Measurements from ENCODE around the gene SELENOI.

The SELENOI gene

GRCh38 chr2:26345545-26346453, at the start of gene SELENOI:
Gene SELENOI (plus strand): TSS chr2:26346143. CDS start chr2:26346233, 90 bp downstream.
- TF ChIP-seq CTCF (IDR thresholded peaks at IDR 0.05) = no peak

GRCh38 chr2:26297061-26297460, 48.9 kb upstream of the SELENOI start:
- TF ChIP-seq CTCF (IDR thresholded peaks at IDR 0.05) = no peak

GRCh38 chr2:26298286-26298637, 47.7 kb upstream of the SELENOI start:
- TF ChIP-seq CTCF (IDR thresholded peaks at IDR 0.05) = no peak

- no peak for TF ChIP-seq CTCF (IDR thresholded peaks at IDR 0.05)
Measured at GRCh38 chr2:26298638-26299393, 47.1 kb upstream of the SELENOI start.

- no peak for TF ChIP-seq CTCF (IDR thresholded peaks at IDR 0.05)
Measured at GRCh38 chr2:26299471-26300101, 46.4 kb upstream of the SELENOI start.

- no peak for TF ChIP-seq CTCF (IDR thresholded peaks at IDR 0.05)
Measured at GRCh38 chr2:26300234-26300925, 45.6 kb upstream of the SELENOI start.

- no peak for TF ChIP-seq CTCF (IDR thresholded peaks at IDR 0.05)
Measured at GRCh38 chr2:26302846-26303245, 43.1 kb upstream of the SELENOI start.

Measured in LNCAP (cell line).